Loucy (cell line): ENCODE results near the gene LIPK.
"Not testable (repeated sequence)": the region's sequence is repeated elsewhere in the genome, so short reads cannot be mapped to it uniquely, and the experiment has no call there.

Source experiments
- H2AFZ ChIP-seq: fragments of 200-600 bp; sonication (generic); 2 replicates; pipeline ENCODE4 v1.6.0; 2016; ENCODE audit warnings: antibody characterized with exemption, mild to moderate bottlenecking, low read length, moderate library complexity
- H3F3A ChIP-seq: fragments of 200-600 bp; 2 replicates; pipeline ENCODE4 v1.6.0; 2016; ENCODE audit warnings: antibody characterized with exemption, low read depth, mild to moderate bottlenecking
- H3K27me3 ChIP-seq: fragments of 200-600 bp; sonication (generic); 2 replicates; pipeline ENCODE4 v1.6.1; 2014; ENCODE audit warnings: low read length, mild to moderate bottlenecking; ENCODE audit not compliant: insufficient read depth, poor library complexity, severe bottlenecking
- H3K36me3 ChIP-seq: fragments of 200-600 bp; sonication (generic); 2 replicates; pipeline ENCODE4 v1.6.1; 2016; ENCODE audit warnings: low read length; ENCODE audit not compliant: insufficient read depth
- H3K4me1 ChIP-seq: fragments of 200-600 bp; sonication (generic); 2 replicates; pipeline ENCODE4 v1.5.1; 2014; ENCODE audit warnings: low read length, mild to moderate bottlenecking; ENCODE audit not compliant: insufficient read depth, poor library complexity, severe bottlenecking
- H3K4me2 ChIP-seq: fragments of 200-600 bp; sonication (generic); 2 replicates; pipeline ENCODE4 v1.6.0; 2014; ENCODE audit warnings: antibody characterized with exemption, low read length, low read depth, mild to moderate bottlenecking; ENCODE audit not compliant: poor library complexity, severe bottlenecking
- H3K4me3 ChIP-seq: fragments of 200-600 bp; sonication (generic); 2 replicates; pipeline ENCODE4 v1.5.1; 2014; ENCODE audit warnings: low read length, mild to moderate bottlenecking, mixed read lengths; ENCODE audit not compliant: poor library complexity, severe bottlenecking
- H3K79me2 ChIP-seq: fragments of 200-600 bp; sonication (generic); 2 replicates; pipeline ENCODE4 v1.6.1; 2014; ENCODE audit warnings: low read length; ENCODE audit not compliant: insufficient read depth
- H3K9ac ChIP-seq: fragments of 200-600 bp; sonication (generic); 2 replicates; pipeline ENCODE4 v1.6.0; 2014; ENCODE audit warnings: mild to moderate bottlenecking, low read depth, low read length, moderate library complexity; ENCODE audit not compliant: poor library complexity, severe bottlenecking
- H3K9me2 ChIP-seq: fragments of 200-600 bp; sonication (generic); replicated peaks from 2 replicates; pipeline ENCODE4 v1.6.1; 2016; ENCODE audit warnings: low read depth, low read length, mixed read lengths
- H3K9me3 ChIP-seq: fragments of 200-600 bp; sonication (generic); 2 replicates; pipeline ENCODE4 v1.6.1; 2014; ENCODE audit warnings: mild to moderate bottlenecking, antibody characterized with exemption, low read length, low read depth; ENCODE audit not compliant: insufficient read depth
- H4K20me1 ChIP-seq: fragments of 200-600 bp; sonication (generic); 2 replicates; pipeline ENCODE4 v1.6.0; 2014; ENCODE audit warnings: antibody characterized with exemption, low read length, mild to moderate bottlenecking; ENCODE audit not compliant: insufficient read depth, poor library complexity, severe bottlenecking
- CTCF ChIP-seq: fragments of 200-600 bp; sonication (generic); conservative IDR thresholded peaks from 2 replicates; pipeline ENCODE4 v1.5.1; 2014; ENCODE audit warnings: mild to moderate bottlenecking, antibody characterized with exemption, low read length
- EZH2phosphoT487 ChIP-seq: fragments of 200-600 bp; IDR thresholded peaks from 2 replicates; pipeline ENCODE4 v1.6.1; 2018; ENCODE audit warnings: antibody characterized with exemption, mild to moderate bottlenecking, moderate library complexity, borderline replicate concordance

The LIPK gene

GRCh38 chr10:88733215-88733614 lies 27.2 kb downstream of the LIPK start:
- no peaks in the 10 kb centered on the region for H3K79me2 ChIP-seq
- H3K27me3 ChIP-seq: peaks cover 5% of the 10 kb centered on the region
- H3F3A ChIP-seq: no peaks in the 10 kb centered on the region
- H3K4me3 ChIP-seq: no peak overlapping the region
- H3K9me3 ChIP-seq: no peaks in the 10 kb centered on the region
- TF ChIP-seq CTCF (no peak), EZH2phosphoT487 (no peak)
- H3K9me2 ChIP-seq: no peaks in the 10 kb centered on the region
- H2AFZ ChIP-seq: peak overlapping the region; percentile 14; the same call in 1 of the 2 replicates
- no peak overlapping the region for H3K9ac ChIP-seq
- peaks cover 8% of the 10 kb centered on the region for H3K4me1 ChIP-seq
- H3K36me3 ChIP-seq: no peaks in the 10 kb centered on the region
- H4K20me1 ChIP-seq: no peaks in the 10 kb centered on the region
- H3K4me2 ChIP-seq: peak overlapping the region; percentile 32

- H3F3A ChIP-seq: no peaks in the 10 kb centered on the region
- no peak overlapping the region for H3K4me3 ChIP-seq
- peaks cover 5% of the 10 kb centered on the region for H3K27me3 ChIP-seq
- peaks cover 8% of the 10 kb centered on the region for H3K4me1 ChIP-seq
- H3K9me2 ChIP-seq: no peaks in the 10 kb centered on the region
- no peaks in the 10 kb centered on the region for H4K20me1 ChIP-seq
- H2AFZ ChIP-seq: no peak overlapping the region
- no peak overlapping the region for H3K9ac ChIP-seq
- no peak overlapping the region for H3K4me2 ChIP-seq
- no peaks in the 10 kb centered on the region for H3K36me3 ChIP-seq
- TF ChIP-seq EZH2phosphoT487 (no peak), CTCF (no peak)
- no peaks in the 10 kb centered on the region for H3K79me2 ChIP-seq
- H3K9me3 ChIP-seq: no peaks in the 10 kb centered on the region
These were observed 29.6 kb downstream of the LIPK start for GRCh38 chr10:88735661-88736060.

- H4K20me1 ChIP-seq, H3K4me2 ChIP-seq, H3K36me3 ChIP-seq, H3K9me2 ChIP-seq, H3K9ac ChIP-seq, H3K4me1 ChIP-seq, H3K4me3 ChIP-seq, H3K27me3 ChIP-seq, H3F3A ChIP-seq, H3K9me3 ChIP-seq, H2AFZ ChIP-seq, H3K79me2 ChIP-seq: not testable (repeated sequence)
These were observed 35.9 kb downstream of the LIPK start for GRCh38 chr10:88741921-88742320.

DNA sequence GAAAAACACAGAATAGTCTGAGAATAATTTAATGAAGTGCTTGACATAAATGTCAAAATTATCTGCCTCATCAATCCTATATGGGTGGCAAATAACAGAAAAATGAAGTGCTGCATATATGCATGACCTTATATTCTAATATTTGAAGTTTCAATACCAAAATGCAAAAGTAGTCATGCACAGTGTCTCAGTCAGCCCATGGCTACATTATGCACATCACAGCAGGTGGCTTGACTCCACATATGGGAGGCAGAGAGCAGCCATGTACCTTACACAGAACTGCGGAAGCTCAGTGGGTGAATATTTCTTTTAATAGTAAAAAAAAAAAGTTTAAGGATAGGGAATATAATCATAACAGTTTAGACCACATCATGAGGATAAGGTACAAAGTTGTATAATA lies 36.4 kb downstream of the LIPK start:
- no peak for TF ChIP-seq EZH2phosphoT487
- no peak for TF ChIP-seq CTCF
- peaks cover 5% of the 10 kb centered on the region for H3K27me3 ChIP-seq
- H3K4me3 ChIP-seq: no peak overlapping the region
- H3F3A ChIP-seq: no peaks in the 10 kb centered on the region
- no peak overlapping the region for H3K9ac ChIP-seq
- H3K79me2 ChIP-seq: no peaks in the 10 kb centered on the region
- H3K4me2 ChIP-seq: no peak overlapping the region
- no peaks in the 10 kb centered on the region for H4K20me1 ChIP-seq
- no peaks in the 10 kb centered on the region; the same call in 1 of the 2 replicates for H3K9me3 ChIP-seq
- H2AFZ ChIP-seq: no peak overlapping the region
- no peaks in the 10 kb centered on the region for H3K36me3 ChIP-seq
- H3K4me1 ChIP-seq: no peaks in the 10 kb centered on the region
- no peaks in the 10 kb centered on the region for H3K9me2 ChIP-seq
